Upper lobe of left lung (tissue), 4 donors: Measurements from ENCODE around the gene WDR90.

Experiments used
- CTCF ChIP-seq, 6 experiments: fragments of 450-650 bp in 4 of 6; fragments of 200-600 bp in 2 of 6; sonication (generic) in 2 of 6; IDR thresholded peaks; one replicate each; pipeline ENCODE4 v1.5.1; 2016 to 2019; ENCODE audit warnings: antibody characterized with exemption in 6 of 6
- EP300 ChIP-seq, 4 donors: sonication (generic); formaldehyde crosslinking; IDR thresholded peaks; one replicate each; pipeline ENCODE4 v1.5.1; 2017; ENCODE audit warnings: antibody characterized with exemption in 4 of 4, control low read depth in 2 of 4
- POLR2AphosphoS5 ChIP-seq, 2 donors: sonication (generic); formaldehyde crosslinking; IDR thresholded peaks; one replicate each; pipeline ENCODE4 v1.5.1; 2017; ENCODE audit warnings: antibody characterized with exemption in 2 of 2

- TF ChIP-seq CTCF (IDR thresholded peaks at IDR 0.05) (no peak), POLR2AphosphoS5 (IDR thresholded peaks at IDR 0.05) (no peak), EP300 (IDR thresholded peaks at IDR 0.05) (no peak)
Measured at GRCh38 chr16:632486-633335, 16.5 kb upstream of the WDR90 start.
